Measurements from ENCODE around the gene CD2AP.

- TF ChIP-seq YY1 (IDR thresholded peaks at IDR 0.05; ENCODE audit: extremely low read depth, insufficient replicate concordance, low read depth, low read length) (no peak), POLR2A (IDR thresholded peaks at IDR 0.05; ENCODE audit: borderline replicate concordance, extremely low read depth, insufficient read depth, insufficient read length) (no peak)
Observed at GRCh38 chr6:47626782-47627181, 149.2 kb downstream of the CD2AP start.
